HepG2 (cell line): Measurements from ENCODE around the gene KRTDAP.

Source experiments
- DNMT1 ChIP-seq: sonication (generic); formaldehyde crosslinking; IDR thresholded peaks from 2 replicates; pipeline ENCODE4 v1.5.1; 2020; ENCODE audit warnings: mild to moderate bottlenecking, missing genetic modification reagents
- KDM5A ChIP-seq: fragments of 200-600 bp; sonication (generic); IDR thresholded peaks from 2 replicates; pipeline ENCODE4 v1.7.0; 2018; ENCODE audit warnings: antibody characterized with exemption, mild to moderate bottlenecking, low read length, borderline replicate concordance
- NFE2L1 ChIP-seq: sonication (generic); formaldehyde crosslinking; IDR thresholded peaks from 2 replicates; pipeline ENCODE4 v1.4.0; 2020; ENCODE audit warnings: missing genetic modification reagents, mild to moderate bottlenecking, borderline replicate concordance
- NFRKB ChIP-seq: fragments of 450-650 bp; IDR thresholded peaks from 2 replicates; pipeline ENCODE4 v1.6.1; 2017
- PHF5A ChIP-seq: IDR thresholded peaks from one replicate; pipeline ENCODE4 v1.6.1; 2018; ENCODE audit warnings: low read depth, missing genetic modification reagents; ENCODE audit not compliant: unreplicated experiment
- SIN3A ChIP-seq: IDR thresholded peaks from 2 replicates; pipeline ENCODE4 v1.6.1; 2011; ENCODE audit warnings: low read depth, mild to moderate bottlenecking, control low read depth, low read length, borderline replicate concordance
- ZMYM3 ChIP-seq: sonication (generic); formaldehyde crosslinking; IDR thresholded peaks from 2 replicates; pipeline ENCODE4 v1.5.1; 2020; ENCODE audit warnings: mild to moderate bottlenecking, missing genetic modification reagents
- TF ChIP-seq, protein P1 (sequence below), 2 experiments: fragments of 450-650 bp in 1 of 2; sonication (generic) in 1 of 2; formaldehyde crosslinking in 1 of 2; IDR thresholded peaks; 2 replicates each; pipeline versions ENCODE4 v1.6.1 to v1.8.0; 2016 to 2022; ENCODE audit warnings: antibody characterized with exemption in 1 of 2, mild to moderate bottlenecking in 1 of 2, missing genetic modification reagents in 1 of 2
- TF ChIP-seq, protein P2 (sequence below): sonication (generic); formaldehyde crosslinking; IDR thresholded peaks from 2 replicates; pipeline ENCODE4 v1.4.0; 2020; ENCODE audit warnings: missing genetic modification reagents; ENCODE audit errors: not compliant biosample characterization
- TF ChIP-seq, protein P3 (sequence below): sonication (generic); formaldehyde crosslinking; IDR thresholded peaks from 2 replicates; pipeline ENCODE4 v1.4.0; 2020; ENCODE audit warnings: missing genetic modification reagents, borderline replicate concordance
- TF ChIP-seq, protein P4 (sequence below): sonication (generic); formaldehyde crosslinking; IDR thresholded peaks from 2 replicates; pipeline ENCODE4 v1.4.0; 2020; ENCODE audit warnings: missing genetic modification reagents
- TF ChIP-seq, protein P5 (sequence below): sonication (generic); formaldehyde crosslinking; IDR thresholded peaks from 2 replicates; pipeline ENCODE4 v1.5.0; 2020; ENCODE audit warnings: mild to moderate bottlenecking, missing genetic modification reagents, moderate library complexity
- TF ChIP-seq, protein P6 (sequence below): sonication (generic); formaldehyde crosslinking; IDR thresholded peaks from 2 replicates; pipeline ENCODE4 v1.5.0; 2020; ENCODE audit warnings: missing genetic modification reagents, mild to moderate bottlenecking, borderline replicate concordance

DNA sequence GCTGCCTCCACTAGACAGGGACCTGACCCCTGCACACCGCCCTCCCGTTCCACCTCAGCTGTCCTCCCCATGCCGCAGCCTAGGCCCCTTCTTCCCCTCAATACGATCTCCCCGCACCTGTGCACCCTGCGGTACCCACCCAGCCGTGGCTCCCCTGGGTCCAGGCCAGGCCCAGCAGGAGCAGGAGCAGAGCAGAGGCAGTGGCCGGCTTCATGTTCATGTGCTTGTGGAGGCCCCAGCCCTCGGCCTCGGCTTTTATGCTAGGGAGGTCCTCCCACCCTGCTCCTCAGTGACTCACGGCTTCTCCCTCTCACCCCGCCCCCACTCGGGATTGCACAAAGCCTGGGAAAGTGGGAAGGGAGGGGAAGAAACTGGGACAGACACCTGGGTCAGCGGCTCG is 11.4 kb upstream of the KRTDAP start:
- TF ChIP-seq, protein P1, sequence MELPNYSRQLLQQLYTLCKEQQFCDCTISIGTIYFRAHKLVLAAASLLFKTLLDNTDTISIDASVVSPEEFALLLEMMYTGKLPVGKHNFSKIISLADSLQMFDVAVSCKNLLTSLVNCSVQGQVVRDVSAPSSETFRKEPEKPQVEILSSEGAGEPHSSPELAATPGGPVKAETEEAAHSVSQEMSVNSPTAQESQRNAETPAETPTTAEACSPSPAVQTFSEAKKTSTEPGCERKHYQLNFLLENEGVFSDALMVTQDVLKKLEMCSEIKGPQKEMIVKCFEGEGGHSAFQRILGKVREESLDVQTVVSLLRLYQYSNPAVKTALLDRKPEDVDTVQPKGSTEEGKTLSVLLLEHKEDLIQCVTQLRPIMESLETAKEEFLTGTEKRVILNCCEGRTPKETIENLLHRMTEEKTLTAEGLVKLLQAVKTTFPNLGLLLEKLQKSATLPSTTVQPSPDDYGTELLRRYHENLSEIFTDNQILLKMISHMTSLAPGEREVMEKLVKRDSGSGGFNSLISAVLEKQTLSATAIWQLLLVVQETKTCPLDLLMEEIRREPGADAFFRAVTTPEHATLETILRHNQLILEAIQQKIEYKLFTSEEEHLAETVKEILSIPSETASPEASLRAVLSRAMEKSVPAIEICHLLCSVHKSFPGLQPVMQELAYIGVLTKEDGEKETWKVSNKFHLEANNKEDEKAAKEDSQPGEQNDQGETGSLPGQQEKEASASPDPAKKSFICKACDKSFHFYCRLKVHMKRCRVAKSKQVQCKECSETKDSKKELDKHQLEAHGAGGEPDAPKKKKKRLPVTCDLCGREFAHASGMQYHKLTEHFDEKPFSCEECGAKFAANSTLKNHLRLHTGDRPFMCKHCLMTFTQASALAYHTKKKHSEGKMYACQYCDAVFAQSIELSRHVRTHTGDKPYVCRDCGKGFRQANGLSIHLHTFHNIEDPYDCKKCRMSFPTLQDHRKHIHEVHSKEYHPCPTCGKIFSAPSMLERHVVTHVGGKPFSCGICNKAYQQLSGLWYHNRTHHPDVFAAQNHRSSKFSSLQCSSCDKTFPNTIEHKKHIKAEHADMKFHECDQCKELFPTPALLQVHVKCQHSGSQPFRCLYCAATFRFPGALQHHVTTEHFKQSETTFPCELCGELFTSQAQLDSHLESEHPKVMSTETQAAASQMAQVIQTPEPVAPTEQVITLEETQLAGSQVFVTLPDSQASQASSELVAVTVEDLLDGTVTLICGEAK (IDR thresholded peaks at IDR 0.05), result no peak
- TF ChIP-seq, protein P1 (CRISPR knock-in tag; IDR thresholded peaks at IDR 0.05), result no peak
- TF ChIP-seq, protein P2, sequence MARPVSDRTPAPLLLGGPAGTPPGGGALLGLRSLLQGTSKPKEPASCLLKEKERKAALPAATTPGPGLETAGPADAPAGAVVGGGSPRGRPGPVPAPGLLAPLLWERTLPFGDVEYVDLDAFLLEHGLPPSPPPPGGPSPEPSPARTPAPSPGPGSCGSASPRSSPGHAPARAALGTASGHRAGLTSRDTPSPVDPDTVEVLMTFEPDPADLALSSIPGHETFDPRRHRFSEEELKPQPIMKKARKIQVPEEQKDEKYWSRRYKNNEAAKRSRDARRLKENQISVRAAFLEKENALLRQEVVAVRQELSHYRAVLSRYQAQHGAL, result no peak
- TF ChIP-seq DNMT1, result no peak
- TF ChIP-seq, protein P3, sequence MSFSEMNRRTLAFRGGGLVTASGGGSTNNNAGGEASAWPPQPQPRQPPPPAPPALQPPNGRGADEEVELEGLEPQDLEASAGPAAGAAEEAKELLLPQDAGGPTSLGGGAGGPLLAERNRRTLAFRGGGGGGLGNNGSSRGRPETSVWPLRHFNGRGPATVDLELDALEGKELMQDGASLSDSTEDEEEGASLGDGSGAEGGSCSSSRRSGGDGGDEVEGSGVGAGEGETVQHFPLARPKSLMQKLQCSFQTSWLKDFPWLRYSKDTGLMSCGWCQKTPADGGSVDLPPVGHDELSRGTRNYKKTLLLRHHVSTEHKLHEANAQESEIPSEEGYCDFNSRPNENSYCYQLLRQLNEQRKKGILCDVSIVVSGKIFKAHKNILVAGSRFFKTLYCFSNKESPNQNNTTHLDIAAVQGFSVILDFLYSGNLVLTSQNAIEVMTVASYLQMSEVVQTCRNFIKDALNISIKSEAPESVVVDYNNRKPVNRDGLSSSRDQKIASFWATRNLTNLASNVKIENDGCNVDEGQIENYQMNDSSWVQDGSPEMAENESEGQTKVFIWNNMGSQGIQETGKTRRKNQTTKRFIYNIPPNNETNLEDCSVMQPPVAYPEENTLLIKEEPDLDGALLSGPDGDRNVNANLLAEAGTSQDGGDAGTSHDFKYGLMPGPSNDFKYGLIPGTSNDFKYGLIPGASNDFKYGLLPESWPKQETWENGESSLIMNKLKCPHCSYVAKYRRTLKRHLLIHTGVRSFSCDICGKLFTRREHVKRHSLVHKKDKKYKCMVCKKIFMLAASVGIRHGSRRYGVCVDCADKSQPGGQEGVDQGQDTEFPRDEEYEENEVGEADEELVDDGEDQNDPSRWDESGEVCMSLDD (CRISPR knock-in tag), result no peak
- no peak for TF ChIP-seq PHF5A (CRISPR knock-in tag)
- TF ChIP-seq NFRKB, result no peak
- TF ChIP-seq ZMYM3, result no peak
- TF ChIP-seq, protein P4, sequence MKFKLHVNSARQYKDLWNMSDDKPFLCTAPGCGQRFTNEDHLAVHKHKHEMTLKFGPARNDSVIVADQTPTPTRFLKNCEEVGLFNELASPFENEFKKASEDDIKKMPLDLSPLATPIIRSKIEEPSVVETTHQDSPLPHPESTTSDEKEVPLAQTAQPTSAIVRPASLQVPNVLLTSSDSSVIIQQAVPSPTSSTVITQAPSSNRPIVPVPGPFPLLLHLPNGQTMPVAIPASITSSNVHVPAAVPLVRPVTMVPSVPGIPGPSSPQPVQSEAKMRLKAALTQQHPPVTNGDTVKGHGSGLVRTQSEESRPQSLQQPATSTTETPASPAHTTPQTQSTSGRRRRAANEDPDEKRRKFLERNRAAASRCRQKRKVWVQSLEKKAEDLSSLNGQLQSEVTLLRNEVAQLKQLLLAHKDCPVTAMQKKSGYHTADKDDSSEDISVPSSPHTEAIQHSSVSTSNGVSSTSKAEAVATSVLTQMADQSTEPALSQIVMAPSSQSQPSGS (CRISPR knock-in tag), result no peak
- TF ChIP-seq, protein P5, sequence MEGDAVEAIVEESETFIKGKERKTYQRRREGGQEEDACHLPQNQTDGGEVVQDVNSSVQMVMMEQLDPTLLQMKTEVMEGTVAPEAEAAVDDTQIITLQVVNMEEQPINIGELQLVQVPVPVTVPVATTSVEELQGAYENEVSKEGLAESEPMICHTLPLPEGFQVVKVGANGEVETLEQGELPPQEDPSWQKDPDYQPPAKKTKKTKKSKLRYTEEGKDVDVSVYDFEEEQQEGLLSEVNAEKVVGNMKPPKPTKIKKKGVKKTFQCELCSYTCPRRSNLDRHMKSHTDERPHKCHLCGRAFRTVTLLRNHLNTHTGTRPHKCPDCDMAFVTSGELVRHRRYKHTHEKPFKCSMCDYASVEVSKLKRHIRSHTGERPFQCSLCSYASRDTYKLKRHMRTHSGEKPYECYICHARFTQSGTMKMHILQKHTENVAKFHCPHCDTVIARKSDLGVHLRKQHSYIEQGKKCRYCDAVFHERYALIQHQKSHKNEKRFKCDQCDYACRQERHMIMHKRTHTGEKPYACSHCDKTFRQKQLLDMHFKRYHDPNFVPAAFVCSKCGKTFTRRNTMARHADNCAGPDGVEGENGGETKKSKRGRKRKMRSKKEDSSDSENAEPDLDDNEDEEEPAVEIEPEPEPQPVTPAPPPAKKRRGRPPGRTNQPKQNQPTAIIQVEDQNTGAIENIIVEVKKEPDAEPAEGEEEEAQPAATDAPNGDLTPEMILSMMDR (CRISPR knock-in tag), result no peak
- no peak for TF ChIP-seq SIN3A
- TF ChIP-seq KDM5A, result no peak
- TF ChIP-seq, protein P6, sequence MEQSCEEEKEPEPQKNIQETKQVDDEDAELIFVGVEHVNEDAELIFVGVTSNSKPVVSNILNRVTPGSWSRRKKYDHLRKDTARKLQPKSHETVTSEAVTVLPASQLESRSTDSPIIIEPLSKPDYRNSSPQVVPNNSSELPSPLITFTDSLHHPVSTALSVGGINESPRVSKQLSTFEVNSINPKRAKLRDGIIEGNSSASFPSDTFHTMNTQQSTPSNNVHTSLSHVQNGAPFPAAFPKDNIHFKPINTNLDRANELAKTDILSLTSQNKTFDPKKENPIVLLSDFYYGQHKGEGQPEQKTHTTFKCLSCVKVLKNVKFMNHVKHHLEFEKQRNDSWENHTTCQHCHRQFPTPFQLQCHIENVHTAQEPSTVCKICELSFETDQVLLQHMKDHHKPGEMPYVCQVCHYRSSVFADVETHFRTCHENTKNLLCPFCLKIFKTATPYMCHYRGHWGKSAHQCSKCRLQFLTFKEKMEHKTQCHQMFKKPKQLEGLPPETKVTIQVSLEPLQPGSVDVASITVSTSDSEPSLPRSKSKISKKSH (CRISPR knock-in tag), result no peak
- no peak for TF ChIP-seq NFE2L1 (CRISPR knock-in tag)
